ENCODE results near the gene ONECUT3.

GRCh38 chr19:1807030-1807694 lies 53.9 kb downstream of the ONECUT3 start:
- TF ChIP-seq CTCF (IDR thresholded peaks at IDR 0.05 in 2 of 3, conservative IDR thresholded peaks at IDR 0.05 in 1 of 3; ENCODE audit: control insufficient read depth in 2 of 3, extremely low read depth in 1 of 3, insufficient read depth in 1 of 3, low read depth in 3 of 3, low read length in 3 of 3) (no peak), JUNB (IDR thresholded peaks at IDR 0.05) (no peak), TBL1XR1 (IDR thresholded peaks at IDR 0.05; ENCODE audit: low read depth, low read length) (no peak), NBN (IDR thresholded peaks at IDR 0.05) (no peak), KAT2A (conservative IDR thresholded peaks at IDR 0.05; ENCODE audit: control insufficient read depth, low read depth, low read length) (no peak), CEBPB (IDR thresholded peaks at IDR 0.05; ENCODE audit: borderline replicate concordance in 1 of 2, low read depth in 2 of 2, low read length in 2 of 2) (no peak), ZNF207 (IDR thresholded peaks at IDR 0.05; ENCODE audit: borderline replicate concordance) (no peak), ZNF274 (IDR thresholded peaks at IDR 0.05; ENCODE audit: insufficient read depth, insufficient read length) (no peak), NR2C1 (IDR thresholded peaks at IDR 0.05) (no peak), REST (IDR thresholded peaks at IDR 0.05; ENCODE audit: low read depth, low read length) (no peak), POLR2AphosphoS5 (IDR thresholded peaks at IDR 0.05; ENCODE audit: low read length) (no peak), ZBTB11 (CRISPR knock-in tag; IDR thresholded peaks at IDR 0.05) (no peak), ASH2L (IDR thresholded peaks at IDR 0.05; ENCODE audit: borderline replicate concordance, low read depth) (no peak)
